GM12873 (cell line): ENCODE data around the gene SLC43A3.

Experiments
- TF ChIP-seq, protein P1 (sequence below): IDR thresholded peaks from 2 replicates; pipeline ENCODE4 v1.5.1; 2012; ENCODE audit warnings: low read depth, mild to moderate bottlenecking, moderate library complexity, low read length, control low read depth; ENCODE audit not compliant: insufficient read depth; ENCODE audit errors: missing control alignments

The SLC43A3 gene

GRCh38 chr11:57424792-57425564 lies 1.9 kb downstream of the SLC43A3 start:
- TF ChIP-seq, protein P1, sequence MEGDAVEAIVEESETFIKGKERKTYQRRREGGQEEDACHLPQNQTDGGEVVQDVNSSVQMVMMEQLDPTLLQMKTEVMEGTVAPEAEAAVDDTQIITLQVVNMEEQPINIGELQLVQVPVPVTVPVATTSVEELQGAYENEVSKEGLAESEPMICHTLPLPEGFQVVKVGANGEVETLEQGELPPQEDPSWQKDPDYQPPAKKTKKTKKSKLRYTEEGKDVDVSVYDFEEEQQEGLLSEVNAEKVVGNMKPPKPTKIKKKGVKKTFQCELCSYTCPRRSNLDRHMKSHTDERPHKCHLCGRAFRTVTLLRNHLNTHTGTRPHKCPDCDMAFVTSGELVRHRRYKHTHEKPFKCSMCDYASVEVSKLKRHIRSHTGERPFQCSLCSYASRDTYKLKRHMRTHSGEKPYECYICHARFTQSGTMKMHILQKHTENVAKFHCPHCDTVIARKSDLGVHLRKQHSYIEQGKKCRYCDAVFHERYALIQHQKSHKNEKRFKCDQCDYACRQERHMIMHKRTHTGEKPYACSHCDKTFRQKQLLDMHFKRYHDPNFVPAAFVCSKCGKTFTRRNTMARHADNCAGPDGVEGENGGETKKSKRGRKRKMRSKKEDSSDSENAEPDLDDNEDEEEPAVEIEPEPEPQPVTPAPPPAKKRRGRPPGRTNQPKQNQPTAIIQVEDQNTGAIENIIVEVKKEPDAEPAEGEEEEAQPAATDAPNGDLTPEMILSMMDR = no peak

GRCh38 chr11:57424137-57424791 lies 2.7 kb downstream of the SLC43A3 start:
- TF ChIP-seq, protein P1 = no peak

GRCh38 chr11:57422669-57423068 lies 4.3 kb downstream of the SLC43A3 start:
- TF ChIP-seq, protein P1 = no peak

GRCh38 chr11:57421805-57422204 lies 5.1 kb downstream of the SLC43A3 start:
- TF ChIP-seq, protein P1 = no peak

- TF ChIP-seq, protein P1 = peak; percentile 2
These were observed 5.9 kb downstream of the SLC43A3 start for GRCh38 chr11:57421066-57421465.

DNA sequence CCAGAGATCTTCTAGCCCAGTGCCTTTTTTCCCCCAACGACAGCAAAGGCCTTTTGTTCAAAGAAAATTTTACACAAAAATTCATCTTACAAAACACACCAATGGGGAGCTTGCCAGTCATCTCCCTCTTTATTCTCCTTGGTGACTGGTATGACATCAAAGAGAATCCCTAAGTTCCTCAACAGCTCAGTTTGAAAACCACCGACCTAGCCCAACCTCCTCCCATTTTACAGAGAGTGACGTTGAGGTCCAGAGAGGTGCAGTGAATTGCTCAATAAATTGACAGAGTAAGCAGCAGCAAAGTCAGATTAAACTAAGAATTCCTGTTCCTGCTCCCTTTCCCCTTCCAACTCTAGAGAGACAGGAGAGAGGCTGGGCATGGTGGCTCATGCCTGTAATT lies 7.8 kb downstream of the SLC43A3 start:
- TF ChIP-seq, protein P1 = no peak

- TF ChIP-seq, protein P1 = no peak
These were observed 8.8 kb downstream of the SLC43A3 start for GRCh38 chr11:57418131-57418530.
